HG02840 (cell line): ENCODE measurements around the gene KRTAP29-1.
"Not testable (repeated sequence)": the region's sequence is repeated elsewhere in the genome, so short reads cannot be mapped to it uniquely, and the experiment has no call there.

ENCODE experiments used
- ATAC-seq: cut with Tn5 transposase; IDR thresholded peaks from one replicate; pipeline ENCODE4 v1.9.1; 2021; ENCODE audit warnings: mild to moderate bottlenecking, moderate library complexity, moderate number of reproducible peaks; ENCODE audit not compliant: unreplicated experiment, low FRiP score

KRTAP29-1 gene, protein sequence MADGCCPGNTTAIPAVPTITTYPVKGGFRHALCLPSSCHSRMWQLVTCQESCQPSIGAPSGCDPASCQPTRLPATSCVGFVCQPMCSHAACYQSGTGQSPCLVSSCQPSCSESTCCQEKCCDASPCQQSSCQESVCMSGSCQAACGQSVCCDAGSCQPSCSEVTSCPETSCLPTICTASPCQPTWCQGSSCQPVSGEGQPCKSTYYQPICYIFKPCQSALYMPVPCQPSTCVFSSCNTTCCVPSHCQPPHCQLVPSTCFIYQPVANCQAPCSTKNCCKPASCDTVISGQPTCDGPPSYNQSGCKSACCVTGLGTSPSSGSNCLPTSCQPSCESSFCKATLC

GRCh38 chr17:41301916-41302901 lies at the start of gene KRTAP29-1:
Gene KRTAP29-1, minus strand, starts transcription at chr17:41302851. Its CDS starts 0 bp downstream, at chr17:41302851.
- no peak for ATAC-seq

- no peak for ATAC-seq
Measured at GRCh38 chr17:41351177-41351576, 48.5 kb upstream of the KRTAP29-1 start.

- ATAC-seq: not testable (repeated sequence)
Measured at GRCh38 chr17:41350381-41350878, 47.8 kb upstream of the KRTAP29-1 start, which contains the start of gene KRT33A. Gene KRT33A, minus strand, starts transcription at chr17:41350828. Its CDS starts 61 bp downstream, at chr17:41350767.

- no peak for ATAC-seq
Measured at GRCh38 chr17:41347869-41348760, 45.5 kb upstream of the KRTAP29-1 start.

DNA sequence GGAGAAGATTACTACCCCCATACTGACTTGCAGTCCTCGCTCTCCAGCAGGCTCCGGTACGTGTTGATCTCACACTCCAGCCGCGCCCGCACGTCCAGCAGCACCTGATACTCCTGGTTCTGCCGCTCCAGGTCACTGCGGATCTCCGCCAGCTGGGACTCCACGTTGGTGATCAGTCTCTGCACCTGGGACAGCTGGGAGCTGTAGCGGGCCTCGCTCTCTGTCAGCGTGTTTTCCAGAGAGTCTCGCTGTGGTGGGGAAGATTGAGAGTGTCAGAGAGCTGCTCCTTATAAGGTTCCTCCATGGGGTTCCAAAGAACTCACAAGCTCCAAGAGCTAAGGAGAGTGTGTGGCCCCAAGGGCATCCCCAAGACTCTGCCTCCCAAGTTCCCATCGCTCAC lies 43.8 kb upstream of the KRTAP29-1 start:
- not testable (repeated sequence) for ATAC-seq

GRCh38 chr17:41345992-41346391 lies 43.3 kb upstream of the KRTAP29-1 start:
- ATAC-seq: no peak

GRCh38 chr17:41343029-41343428 lies 40.4 kb upstream of the KRTAP29-1 start:
- no peak for ATAC-seq

- ATAC-seq: no peak
Measured at GRCh38 chr17:41340934-41341861, 38.5 kb upstream of the KRTAP29-1 start.

- ATAC-seq: no peak
Measured at GRCh38 chr17:41340494-41340893, 37.8 kb upstream of the KRTAP29-1 start.

DNA sequence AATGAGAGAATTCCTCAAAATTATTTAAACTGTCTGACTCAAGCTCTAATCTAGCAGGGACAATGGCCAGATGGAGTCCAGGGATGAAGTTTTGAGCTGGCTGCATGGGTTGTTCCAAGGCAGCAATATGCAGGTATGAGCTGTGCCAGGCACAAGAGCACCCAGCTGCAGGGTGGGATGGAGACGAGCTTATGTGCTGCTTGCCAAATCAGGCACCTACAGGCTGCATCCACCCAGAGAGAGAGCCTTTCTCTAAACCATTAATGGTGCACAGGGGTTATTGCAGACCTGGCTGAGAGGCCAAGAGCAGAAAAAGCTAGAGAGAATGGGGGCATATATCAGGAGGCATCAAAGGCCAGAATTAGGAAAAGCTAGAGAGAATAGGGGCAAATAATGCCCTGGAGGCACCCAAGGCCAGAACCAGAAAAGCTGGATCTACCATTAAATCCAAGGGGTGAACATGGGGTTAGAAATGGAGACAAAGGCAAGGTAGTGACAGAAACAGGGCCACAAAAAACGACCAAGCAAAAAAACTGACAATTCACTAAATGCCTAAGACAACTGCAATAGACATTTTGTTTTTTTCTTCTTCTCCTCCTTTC lies 37.0 kb upstream of the KRTAP29-1 start:
- no peak for ATAC-seq

DNA sequence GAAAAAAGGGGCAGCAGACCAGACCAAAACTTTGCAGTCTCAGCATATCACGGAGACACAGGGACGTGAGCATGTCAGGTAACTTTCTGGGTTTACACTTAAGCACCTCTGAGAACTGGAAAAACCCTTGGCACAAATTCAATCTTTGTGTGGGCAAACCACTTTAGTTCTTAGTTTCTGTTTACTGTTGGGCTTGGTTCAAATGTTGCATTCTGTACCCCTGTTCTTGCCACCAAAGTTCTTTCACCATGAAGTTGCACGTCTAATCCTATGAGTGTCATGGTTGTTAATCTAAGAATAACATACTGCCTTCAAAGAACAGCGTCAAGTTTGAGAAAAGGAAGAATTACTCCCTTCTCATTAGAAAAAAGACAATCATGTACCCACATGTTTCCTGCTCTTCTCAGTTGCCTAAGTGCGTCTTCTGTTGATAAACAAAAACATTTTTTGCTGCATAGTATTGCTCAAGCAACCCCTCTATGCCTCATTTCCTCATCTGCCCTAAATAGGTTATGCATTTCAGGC lies 36.4 kb upstream of the KRTAP29-1 start:
- no peak for ATAC-seq

- no peak for ATAC-seq
Measured at GRCh38 chr17:41335747-41336146, 33.1 kb upstream of the KRTAP29-1 start.

DNA sequence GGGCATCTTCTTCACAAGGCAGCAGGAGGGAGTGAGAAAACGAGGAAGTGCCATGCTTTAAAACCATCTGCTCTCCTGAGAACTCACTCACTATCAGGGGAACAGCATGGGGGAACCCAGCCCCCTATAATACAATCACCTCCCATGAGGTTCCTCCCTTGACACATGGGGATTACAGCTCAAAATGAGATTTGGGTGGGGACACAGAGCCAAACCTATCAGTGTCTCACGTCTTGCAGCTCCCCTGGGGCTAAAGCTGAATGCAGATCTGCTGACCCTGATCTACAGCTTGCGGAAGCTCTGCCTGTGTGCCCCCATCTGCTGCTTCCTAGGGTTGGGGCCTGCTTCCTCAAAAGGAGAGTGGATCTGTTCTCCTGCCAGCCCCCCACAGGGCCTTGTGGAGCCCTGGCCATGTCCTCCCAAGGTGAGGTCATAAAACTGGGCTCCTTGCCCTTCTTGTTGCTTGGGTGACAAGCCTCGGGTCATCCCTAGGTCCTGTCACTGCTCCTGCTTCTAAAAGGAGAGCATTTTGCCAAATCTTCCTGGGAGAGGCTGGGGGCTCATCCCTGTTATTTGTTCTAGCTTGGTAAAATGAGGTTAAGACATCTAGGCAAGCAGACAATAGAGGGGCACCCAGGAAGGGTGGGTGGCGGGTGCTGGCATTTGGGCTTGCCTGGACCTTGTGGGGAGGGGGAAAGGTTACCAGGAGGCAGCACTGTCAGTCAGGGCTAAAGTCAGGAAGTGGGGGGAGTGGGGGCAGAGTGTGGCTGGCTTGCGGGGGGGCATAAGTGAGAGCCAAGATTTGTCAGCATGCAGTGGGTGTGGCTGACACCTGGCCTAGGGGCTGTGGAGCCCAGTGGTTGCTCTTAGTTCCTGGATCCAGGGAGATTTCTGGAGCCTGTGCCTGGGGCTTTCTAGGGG lies 32.0 kb upstream of the KRTAP29-1 start:
- ATAC-seq: no peak

GRCh38 chr17:41333836-41334235 lies 31.2 kb upstream of the KRTAP29-1 start:
- ATAC-seq: no peak

- ATAC-seq: no peak
Measured at GRCh38 chr17:41333098-41333497, 30.4 kb upstream of the KRTAP29-1 start.

DNA sequence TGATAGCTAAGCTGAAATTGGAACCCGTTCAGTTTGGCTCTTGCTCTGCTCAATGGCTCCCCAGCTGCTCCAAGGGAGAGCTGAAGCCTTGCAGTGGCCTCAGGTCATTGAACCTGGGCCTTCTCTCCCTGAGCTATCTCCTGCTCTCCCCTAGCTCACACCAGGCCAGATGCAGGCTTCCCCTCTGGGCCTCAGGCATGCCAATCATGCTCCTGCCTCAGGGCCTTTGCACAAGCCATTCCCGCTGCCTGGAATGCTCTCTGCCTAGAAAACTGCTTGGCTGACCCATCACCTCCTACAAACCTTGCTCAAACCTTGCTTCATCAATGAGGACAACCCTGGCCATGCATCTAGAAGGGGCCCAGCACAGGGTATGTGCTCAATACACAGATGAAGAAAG lies 29.6 kb upstream of the KRTAP29-1 start:
- no peak for ATAC-seq

- ATAC-seq: no peak
Measured at GRCh38 chr17:41331606-41332005, 29.0 kb upstream of the KRTAP29-1 start.
